Hepatic stellate cell (primary cell): ENCODE results near the gene TTC23.
"Not testable (repeated sequence)": the region's sequence is repeated elsewhere in the genome, so short reads cannot be mapped to it uniquely, and the experiment has no call there.

Source experiments
- DNase-seq: peaks from one replicate; pipeline ENCODE4 v3.0.0; 2011; ENCODE audit warnings: low spot score

Gene TTC23

DNA sequence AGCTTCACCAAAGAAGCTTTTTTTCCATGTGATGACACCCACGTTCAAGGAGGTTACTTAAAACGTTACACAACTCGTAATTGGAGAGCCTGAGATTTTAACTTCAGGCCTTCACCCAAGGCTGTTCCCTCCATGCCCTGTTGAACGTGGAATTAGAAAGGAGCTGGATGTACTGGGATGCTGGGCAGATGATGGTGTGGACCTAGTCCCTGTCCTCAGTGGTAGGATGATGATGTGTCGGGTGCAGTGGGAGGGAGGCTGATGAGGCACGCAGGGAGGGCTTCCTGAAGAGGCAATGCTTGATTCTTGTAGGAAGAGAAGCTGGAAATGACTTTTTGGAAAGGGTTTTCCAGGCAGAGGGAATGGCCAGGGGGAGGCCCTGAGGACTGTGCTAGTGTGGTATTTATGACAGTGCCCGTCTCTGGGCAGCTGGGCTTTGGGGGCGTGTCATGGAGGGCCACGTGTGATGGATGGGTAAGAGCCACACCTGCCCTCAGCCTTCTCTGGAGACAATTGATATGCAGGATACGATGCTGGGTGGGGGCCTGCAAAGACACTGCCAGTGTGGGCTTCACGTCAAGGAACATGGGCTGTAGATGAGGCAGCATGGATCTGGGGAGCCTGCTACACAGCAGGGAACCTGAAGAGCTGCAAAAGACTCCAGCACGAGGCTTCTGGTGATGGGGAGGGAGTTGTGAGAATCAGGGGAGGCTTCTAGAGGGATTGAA is 129.2 kb downstream of the TTC23 start:
- DNase-seq, result no peak

DNA sequence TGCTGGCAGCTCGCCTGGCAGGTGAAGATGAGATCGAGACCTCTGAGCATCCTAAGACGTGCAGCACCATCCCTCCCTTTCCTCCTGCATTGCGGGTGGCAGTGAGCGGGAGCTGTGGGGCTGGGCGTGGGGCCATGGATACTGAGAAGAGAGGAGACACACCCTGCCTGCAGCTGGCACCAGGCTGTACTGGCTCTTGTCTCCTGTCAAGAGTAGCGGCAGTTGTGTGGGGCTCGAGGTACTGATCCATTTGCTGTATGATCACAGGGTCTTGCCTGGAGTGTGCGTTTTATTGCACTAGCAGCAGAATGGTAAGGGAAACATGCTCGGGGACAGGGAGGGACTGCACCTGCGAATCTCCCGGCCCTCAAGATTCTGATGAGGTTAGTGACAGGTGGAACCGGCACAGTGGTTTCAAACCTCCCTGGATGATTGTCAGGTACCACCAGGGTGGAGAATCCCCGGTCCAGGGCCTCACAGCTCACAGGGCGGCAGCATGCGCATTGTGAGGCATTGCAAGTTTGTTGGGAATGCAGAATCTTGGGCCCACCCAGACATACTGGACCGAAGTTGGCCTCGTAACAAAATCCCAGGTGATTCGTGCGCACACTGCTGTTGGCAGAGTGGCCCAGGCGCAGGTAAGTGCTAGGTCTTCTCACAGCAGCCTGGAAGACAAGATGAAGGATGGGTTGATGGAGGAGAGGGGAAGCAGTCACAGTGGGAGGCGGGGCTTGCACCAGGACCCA is 130.4 kb downstream of the TTC23 start:
- no peak for DNase-seq

DNA sequence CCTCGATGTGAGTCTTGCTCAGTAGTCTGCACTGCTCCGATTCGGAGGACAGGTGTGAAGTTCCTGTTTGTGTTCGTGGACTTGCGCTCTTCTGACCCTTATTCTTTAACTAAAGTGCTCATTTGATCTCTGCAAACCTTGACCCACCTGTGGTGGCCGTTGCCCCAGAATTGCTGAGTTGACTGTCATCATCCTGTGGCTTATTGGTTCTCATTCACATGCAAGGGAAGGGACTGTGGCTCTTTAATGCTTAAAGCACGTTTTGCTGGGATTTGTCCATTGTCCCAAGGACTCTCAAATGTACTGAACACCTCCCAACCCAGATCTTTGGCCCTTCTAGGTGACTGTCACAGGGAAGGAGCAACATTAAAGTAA is 131.1 kb downstream of the TTC23 start:
- DNase-seq, result no peak

DNA sequence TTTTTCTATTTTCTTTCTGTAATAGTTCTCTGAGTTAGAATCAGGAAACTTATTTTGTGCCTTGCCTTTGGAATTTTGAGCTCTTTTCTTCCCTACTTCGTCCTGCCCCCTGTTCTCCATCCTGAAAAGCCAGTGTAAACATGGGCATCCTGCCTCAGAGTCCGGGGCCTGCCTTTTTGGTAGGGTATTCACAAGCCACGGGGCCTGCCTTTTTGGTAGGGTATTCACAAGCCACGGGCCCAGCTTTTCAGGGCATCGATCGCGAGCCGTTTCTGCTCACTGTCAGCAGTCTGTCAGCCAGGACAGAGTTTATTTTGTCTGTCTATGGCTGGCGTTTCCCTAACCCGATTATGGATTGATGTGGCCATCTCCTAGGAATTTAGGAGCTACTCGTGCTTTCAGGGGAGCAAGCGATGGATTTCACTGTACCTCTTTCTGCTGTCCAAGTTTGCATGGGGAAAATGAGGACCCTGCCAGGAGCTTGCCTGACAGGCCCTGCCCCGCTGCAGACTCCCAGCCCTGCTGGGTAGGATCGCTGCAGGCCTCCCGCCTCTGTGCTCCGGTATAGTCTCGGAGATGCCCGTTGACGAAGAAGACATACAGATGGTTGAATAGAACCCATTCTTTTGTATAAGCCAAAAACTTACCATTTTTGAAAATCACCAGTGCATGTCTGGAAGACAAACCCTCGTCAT is 131.7 kb downstream of the TTC23 start:
- no peak for DNase-seq

DNA sequence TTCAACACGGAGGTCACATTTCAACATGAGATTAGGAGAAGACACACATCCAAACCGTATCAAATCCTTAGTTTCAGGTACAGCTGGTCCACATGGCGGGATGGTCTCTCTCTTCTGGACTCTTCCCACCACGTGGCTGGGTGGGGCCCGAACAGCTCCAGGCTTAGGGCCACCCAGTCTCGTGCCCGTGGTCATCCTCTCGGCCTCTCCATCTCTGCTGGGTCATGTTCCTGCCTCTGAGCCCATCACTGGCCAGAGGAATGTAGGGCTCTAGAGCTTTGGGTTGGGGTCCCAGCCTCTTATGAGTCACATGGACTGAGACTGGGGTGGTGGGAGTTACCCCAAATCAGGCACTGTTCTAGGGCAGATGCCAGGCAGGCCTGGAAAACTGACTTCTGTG is 132.3 kb downstream of the TTC23 start:
- no peak for DNase-seq

DNA sequence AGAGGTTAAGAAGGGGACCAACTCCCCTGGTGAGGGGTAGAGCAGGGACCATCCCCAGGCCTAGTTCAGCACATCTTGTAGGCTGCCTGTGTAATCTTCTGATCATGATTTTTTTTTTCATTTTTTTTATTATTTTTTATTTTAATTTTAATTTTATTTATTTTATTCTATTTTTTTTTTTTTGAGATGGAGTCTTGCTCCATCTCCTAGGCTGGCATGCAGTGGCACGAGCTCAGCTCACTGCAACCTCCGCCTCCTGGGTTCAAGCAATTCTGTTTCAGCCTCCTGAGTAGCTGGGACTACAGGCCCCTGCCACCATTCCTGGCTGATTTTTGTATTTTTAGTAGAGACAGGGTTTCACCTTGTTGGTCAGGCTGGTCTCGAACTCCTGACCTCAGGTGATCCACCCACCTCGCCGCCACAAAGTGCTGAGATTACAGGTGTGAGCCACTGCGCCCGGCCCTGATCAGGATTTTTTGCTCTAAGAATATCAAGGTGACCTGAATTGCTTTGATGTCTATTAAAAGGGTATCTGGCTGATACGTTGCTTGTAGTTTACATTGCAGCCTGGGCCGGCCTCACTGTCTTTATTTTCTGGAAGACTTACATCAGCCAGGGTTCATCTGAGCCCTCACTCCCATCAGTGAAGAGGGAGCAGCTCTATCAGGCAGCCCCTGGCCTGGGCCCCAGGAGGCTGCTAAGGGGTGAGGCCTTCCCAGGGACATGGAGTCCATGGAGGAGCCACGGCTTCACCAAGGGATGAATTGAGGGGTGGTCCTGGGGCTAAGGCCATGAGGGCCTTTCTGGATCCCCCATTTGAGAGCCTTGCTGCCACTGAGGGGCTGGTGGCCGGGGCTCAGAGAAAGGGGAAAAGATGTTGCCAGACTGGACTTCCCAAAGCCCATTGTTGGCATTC is 133.8 kb downstream of the TTC23 start:
- DNase-seq, result no peak

DNA sequence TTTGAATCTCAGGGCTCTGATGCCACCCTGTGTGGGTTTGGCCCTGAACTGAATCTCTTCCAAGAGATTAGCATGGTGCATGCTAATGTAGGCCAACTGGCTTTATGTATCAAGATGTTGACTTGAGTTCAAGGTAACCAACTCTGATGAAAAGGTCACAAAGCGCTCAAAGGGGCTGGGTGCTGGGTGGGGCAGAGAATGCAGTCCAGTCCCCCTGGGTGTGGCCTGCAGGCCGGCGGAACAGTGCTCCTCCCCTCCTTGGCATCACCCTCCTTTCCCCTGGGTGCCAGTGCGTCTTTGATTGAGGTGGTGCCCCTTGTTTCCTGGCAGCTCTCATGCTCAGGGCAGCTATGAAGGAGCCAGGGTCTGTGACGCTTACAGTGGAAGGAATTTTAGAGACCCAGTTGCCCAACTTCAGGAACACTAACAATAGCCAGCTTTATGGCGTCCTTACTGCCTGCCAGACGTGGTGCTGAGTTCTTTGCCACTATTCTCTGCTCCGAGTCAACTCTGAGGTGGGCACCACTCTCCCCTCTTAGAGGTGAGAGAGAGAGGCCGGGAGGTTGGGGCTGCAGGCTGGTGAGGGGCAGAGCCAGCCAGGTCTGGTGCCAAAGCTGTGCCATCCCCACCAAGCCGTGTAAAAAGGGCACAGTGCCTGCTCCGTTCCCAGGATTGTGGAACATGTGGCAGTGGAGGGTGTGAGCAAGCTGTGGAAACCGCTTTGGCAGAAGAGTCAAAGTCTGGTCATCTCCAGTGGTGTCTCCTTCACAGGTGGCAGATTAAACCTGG is 134.7 kb downstream of the TTC23 start:
- DNase-seq, result no peak

DNA sequence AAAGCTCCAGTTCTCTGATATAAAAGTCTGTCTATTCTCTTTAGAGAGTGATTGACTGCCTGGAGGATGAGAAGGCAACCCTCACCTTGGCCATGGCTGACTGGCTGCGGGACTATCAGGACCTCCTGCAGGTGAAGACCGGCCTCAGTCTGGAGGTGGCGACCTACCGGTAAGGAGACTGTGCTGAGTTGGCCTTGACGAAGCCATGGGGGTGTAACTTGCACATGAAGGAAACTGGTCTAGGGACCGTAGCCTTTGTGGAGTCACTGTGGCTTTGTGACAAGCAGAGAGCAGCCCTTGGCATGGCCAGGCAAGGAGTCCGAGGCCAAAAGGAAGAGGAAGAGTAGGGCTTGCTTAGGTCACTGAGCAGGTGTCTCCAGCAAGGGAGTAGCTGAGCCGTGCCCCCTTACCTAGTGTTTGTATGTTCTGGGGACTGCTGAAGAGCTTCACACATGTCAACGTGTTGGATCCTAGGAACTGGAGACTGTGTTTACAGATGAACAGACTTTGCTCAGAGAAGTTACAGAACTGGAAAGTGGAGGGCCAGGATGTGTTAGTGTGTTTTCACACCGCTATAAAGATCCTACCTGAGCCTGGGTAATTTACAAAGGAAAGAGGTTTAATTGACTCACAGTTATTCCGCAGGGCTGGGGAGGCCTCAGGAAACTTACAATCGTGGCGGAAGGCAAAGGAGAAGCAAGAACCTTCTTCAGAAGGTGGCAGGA is 135.7 kb downstream of the TTC23 start:
- no peak for DNase-seq

DNA sequence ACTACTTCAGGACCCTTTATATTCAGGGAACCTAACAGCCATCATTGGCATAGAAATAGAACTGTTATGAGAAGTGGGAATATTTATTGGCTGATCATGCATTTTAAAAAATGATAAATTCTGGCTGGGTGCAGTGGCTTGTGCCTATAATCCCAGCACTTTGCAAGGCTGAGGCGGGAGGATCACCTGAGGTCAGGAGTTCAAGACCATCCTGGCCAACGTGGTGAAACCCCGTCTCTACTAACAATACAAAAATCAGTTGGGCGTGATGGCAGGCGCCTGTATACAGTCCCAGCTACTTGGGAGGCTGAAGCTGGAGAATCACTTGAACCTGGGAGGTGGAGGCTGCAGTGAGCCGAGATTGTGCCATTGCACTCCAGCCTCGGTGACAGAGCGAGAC is 137.7 kb downstream of the TTC23 start:
- not testable (repeated sequence) for DNase-seq

DNA sequence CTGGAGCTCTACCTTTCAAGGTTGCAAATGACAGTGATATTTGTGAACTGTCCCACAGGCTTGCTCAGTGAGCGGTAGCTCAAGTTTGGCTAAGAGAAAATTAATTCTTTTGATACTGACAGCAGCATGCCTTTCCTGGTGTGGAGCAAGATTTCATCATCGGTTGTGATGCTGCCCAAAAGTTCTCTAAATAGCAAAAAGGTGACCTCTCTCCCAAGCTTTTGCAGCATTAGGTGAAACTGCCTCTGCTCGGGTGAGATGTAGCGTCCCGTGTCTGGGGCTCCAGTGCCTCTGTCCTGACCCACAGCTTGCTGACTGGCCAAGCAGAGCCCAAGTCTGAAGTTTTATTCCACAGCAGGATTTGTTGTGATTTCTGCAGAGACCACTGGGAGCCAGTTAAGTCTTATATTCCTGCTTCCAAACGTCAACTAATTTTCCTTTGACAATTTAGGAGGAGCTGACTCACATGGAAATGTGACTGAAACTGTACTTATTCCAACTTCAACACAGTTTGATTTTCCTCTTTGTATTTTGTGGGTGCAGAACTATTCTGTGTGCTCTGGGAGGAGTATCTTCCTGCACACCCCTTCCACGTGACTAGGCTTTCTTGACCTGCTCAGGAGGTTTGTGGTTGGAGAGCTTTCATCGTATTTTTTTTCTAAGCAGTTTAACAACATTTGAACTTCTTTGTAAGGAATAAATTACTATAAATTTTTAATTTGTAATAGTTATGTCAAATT is 138.6 kb downstream of the TTC23 start:
- peak; percentile 39 for DNase-seq

DNA sequence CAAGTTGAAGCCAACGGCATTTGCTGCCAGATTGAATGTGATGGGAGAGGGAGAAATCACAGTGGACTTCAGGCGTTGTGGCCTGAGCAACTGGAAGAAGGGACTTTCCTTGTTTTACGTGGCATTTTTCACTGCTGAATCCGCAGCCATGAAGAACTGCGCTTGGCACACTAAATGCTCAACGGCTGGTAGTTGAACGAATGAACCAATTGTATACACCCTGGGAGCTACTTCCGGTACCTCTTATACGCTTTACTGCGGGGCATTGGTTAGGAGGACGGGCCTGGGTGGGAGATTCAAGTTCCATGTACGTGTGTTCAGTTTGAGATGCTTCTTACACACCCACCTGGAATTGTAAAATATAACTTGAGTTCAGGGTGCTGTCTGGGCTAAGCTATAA is 139.3 kb downstream of the TTC23 start:
- DNase-seq, result no peak

DNA sequence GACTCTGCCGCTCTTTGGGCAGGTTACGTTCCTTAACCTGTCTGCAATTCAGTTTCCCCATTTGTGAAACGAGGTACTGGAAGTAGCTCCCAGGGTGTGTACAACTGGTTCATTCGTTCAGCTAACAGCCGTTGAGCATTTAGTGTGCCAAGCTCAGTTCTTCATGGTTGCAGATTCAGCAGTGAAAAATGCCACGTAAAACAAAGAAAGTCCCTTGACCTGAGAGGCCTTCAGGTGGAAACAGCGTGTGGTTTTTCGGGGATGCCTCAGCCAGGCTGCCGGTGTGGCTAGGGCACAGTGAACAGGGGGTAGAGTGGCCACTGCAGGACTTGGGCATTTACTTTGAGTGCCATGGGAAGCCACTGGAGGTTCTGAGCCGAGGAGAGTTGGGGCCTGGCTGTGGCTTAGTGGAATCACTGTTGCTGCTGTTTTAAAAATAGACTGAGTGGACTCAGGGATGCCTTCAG is 139.8 kb downstream of the TTC23 start:
- peak; percentile 37 for DNase-seq

DNA sequence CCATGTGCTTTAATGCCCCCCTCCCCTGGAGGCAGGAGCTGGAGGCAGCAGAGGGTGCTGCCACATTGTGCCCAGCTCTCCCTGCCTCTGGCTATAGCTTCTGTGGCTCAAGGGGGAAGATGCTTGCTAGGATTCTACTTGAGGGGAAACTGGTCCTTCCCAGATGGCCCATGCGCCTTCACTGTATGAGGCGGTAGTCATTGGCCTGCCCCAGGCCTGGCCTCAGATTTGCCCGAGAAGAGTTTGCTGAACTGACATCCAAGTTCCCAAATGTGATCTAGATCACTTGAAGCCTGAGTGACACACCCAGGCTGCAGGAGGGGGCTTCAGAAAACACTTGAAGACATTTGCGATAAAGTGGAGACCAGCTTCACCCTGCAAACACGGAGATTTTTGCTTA is 140.4 kb downstream of the TTC23 start:
- DNase-seq, result no peak

DNA sequence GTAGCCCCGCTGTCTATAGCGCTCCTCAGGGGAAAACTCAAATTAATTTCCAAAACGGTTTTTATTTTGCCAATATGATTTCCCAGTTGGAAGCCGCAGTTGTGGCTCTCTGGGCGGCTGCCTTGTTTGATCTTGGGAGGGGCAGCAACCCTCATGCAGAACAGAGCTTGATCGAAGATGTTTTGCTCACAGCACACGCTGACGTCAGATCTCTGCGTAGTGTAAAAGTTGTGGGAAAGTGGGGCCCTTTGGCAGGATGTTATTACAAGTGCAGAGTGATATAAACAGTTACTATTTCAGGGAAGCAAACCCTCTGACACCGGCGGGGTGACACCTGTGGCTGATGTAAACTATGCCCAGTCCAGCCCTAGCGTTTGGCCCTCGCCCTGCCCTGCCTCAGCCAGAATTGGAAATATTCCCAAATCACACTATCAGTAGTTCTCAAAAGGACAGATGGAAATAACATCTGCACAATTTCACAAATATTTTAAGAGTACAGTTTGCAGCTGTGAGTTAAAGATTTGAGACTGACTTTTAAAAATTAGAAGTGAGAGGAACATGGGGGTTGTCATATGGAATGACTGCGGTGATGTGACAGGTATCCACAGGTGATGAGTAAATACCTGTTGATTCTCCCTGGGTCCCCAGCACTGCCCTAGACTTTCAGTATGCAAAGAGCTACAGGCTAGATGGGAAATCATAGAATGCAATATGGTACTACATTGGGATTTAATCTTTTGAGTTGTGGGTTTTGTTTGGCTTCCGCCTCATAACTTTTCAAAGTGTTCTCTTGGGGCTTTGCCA is 142.8 kb downstream of the TTC23 start:
- DNase-seq, result peak; percentile 69

DNA sequence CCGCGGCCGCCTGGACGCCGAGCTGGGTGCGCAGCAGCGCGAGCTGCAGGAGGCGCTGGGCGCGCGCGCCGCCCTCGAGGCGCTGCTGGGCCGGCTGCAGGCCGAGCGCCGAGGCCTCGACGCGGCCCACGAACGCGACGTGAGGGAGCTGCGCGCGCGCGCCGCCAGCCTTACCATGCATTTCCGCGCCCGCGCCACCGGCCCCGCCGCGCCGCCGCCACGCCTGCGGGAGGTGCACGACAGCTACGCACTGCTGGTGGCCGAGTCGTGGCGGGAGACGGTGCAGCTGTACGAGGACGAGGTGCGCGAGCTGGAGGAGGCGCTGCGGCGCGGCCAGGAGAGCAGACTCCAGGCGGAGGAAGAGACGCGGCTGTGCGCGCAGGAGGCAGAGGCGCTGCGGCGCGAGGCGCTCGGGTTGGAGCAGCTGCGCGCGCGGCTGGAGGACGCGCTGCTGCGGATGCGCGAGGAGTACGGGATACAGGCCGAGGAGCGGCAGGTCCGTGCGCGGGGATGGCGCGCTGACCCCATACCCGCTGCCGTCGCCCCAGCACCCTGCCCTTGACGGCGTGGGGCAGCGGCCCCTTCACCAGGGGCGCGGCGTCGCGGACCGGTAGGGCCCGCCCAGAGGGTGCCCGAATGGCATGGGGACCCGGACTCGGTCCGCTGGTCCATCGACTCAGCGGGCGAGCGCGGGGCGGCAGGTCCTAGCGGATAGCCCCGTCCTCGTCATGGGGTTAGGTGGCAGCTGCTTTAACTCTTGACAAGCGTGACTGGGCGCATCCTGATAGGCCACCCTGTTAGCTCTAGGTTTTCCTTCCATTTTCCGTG is 143.7 kb downstream of the TTC23 start:
- peak; percentile 61 for DNase-seq

DNA sequence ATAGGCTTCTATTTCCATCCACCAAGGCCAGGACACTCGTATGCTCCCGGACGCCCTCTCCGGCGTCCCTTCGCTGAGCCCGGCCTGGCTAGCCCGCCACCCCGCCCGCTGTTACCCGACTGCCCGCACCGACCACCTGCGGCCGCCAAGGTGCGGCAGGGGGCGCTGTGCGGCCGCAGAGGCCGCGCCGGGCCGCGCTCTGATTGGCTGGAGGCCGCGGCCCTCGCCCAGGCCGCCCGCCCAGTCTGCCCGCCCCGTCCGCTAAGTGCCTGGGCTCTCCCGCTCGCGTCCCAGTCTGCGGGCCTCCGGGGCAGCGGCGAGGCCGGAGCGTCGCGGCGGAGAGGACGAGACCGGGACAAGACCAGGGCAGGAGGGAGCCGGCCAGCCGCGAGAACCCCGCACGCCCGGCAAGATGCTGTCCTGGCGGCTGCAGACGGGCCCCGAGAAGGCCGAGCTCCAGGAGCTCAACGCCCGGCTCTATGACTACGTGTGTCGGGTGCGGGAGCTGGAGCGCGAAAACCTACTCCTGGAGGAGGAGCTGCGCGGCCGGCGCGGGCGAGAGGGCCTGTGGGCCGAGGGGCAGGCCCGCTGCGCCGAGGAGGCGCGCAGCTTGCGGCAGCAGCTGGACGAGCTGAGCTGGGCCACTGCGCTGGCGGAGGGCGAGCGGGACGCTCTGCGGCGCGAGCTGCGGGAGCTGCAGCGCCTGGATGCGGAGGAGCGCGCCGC is 144.4 kb downstream of the TTC23 start, which contains the start of gene SYNM:
SYNM (plus strand) TSS at position 293 of the 726 bp plus-strand sequence; CDS start at position 413, 120 bp downstream.
- DNase-seq, result peak; percentile 94

DNA sequence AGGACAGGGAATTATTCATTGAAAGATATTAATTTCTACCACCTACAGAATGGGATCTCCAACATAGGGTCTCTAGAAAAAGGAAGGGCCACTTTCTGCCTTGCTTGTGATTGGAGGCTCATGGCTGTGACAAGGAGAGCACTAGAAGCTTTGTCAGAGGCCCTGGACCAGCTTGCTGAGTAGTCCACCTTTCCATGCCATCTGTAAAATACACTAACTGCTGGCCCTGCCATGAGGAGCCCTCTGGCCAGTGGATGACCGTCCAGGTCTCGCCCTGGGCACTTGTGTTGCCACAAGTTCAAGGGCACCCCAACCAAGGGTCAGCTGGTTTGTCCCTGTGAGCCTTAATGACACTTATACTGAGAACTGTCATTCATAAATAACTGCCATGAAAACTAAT is 146.1 kb downstream of the TTC23 start:
- no peak for DNase-seq
